Measurements from ENCODE around the gene LY86.

LY86 gene

GRCh38 chr6:6582131-6582530 lies 6.4 kb upstream of the LY86 start:
- Histone ChIP-seq H2AFZ (ENCODE audit: low read depth) (no peak overlapping the region), H3K9ac (no peak overlapping the region), H3K4me2 (no peak overlapping the region), H3K36me3 (ENCODE audit: insufficient read depth) (no peaks in the 10 kb centered on the region), H4K20me1 (ENCODE audit: insufficient read depth) (no peaks in the 10 kb centered on the region), H3K27me3 (ENCODE audit: insufficient read depth, low read depth) (no peaks in the 10 kb centered on the region), H3K4me1 (ENCODE audit: low read depth, poor library complexity, severe bottlenecking) (no peaks in the 10 kb centered on the region), H3K27ac (no peak overlapping the region), H3K4me3 (IDR thresholded peaks at IDR 0.05; ENCODE audit: insufficient read depth, low read depth, low read length) (no peak overlapping the region), H3K79me2 (ENCODE audit: insufficient read depth, low read depth) (no peaks in the 10 kb centered on the region)
- TF ChIP-seq CTCF (conservative IDR thresholded peaks at IDR 0.05; ENCODE audit: low read depth, low read length), result no peak

- Histone ChIP-seq H3K4me1 (ENCODE audit: low read depth, poor library complexity, severe bottlenecking) (no peaks in the 10 kb centered on the region), H4K20me1 (ENCODE audit: insufficient read depth) (no peaks in the 10 kb centered on the region), H3K9ac (no peak overlapping the region), H3K36me3 (ENCODE audit: insufficient read depth) (no peaks in the 10 kb centered on the region), H3K27me3 (ENCODE audit: insufficient read depth, low read depth) (no peaks in the 10 kb centered on the region), H3K4me2 (no peak overlapping the region), H3K79me2 (ENCODE audit: insufficient read depth, low read depth) (no peaks in the 10 kb centered on the region), H3K4me3 (IDR thresholded peaks at IDR 0.05; ENCODE audit: insufficient read depth, low read depth, low read length) (no peak overlapping the region), H3K27ac (no peak overlapping the region), H2AFZ (ENCODE audit: low read depth) (peak overlapping the region; percentile 45; the same call in 1 of the 2 replicates)
- no peak for TF ChIP-seq CTCF (conservative IDR thresholded peaks at IDR 0.05; ENCODE audit: low read depth, low read length)
Observed at GRCh38 chr6:6583836-6584235, 4.7 kb upstream of the LY86 start.

- H3K4me1 ChIP-seq (ENCODE audit: low read depth, poor library complexity, severe bottlenecking), result no peaks in the 10 kb centered on the region
- no peak overlapping the region for H3K4me3 ChIP-seq (IDR thresholded peaks at IDR 0.05; ENCODE audit: insufficient read depth, low read depth, low read length)
- H3K9ac ChIP-seq, result no peak overlapping the region
- no peaks in the 10 kb centered on the region for H4K20me1 ChIP-seq (ENCODE audit: insufficient read depth)
- 0 out of 2 replicates have a peak overlapping the region, but pooled peaks have one; percentile 45 for H2AFZ ChIP-seq (ENCODE audit: low read depth)
- no peaks in the 10 kb centered on the region for H3K27me3 ChIP-seq (ENCODE audit: insufficient read depth, low read depth)
- H3K79me2 ChIP-seq (ENCODE audit: insufficient read depth, low read depth), result no peaks in the 10 kb centered on the region
- H3K27ac ChIP-seq, result no peak overlapping the region
- H3K4me2 ChIP-seq, result no peak overlapping the region
- H3K36me3 ChIP-seq (ENCODE audit: insufficient read depth), result no peaks in the 10 kb centered on the region
- TF ChIP-seq CTCF (conservative IDR thresholded peaks at IDR 0.05; ENCODE audit: low read depth, low read length), result no peak
Observed at GRCh38 chr6:6584310-6585002, 4.1 kb upstream of the LY86 start.

- Histone ChIP-seq H4K20me1 (ENCODE audit: insufficient read depth) (no peaks in the 10 kb centered on the region), H3K36me3 (ENCODE audit: insufficient read depth) (no peaks in the 10 kb centered on the region), H2AFZ (ENCODE audit: low read depth) (no peak overlapping the region), H3K4me1 (ENCODE audit: low read depth, poor library complexity, severe bottlenecking) (no peaks in the 10 kb centered on the region), H3K79me2 (ENCODE audit: insufficient read depth, low read depth) (no peaks in the 10 kb centered on the region), H3K9ac (no peak overlapping the region), H3K27me3 (ENCODE audit: insufficient read depth, low read depth) (no peaks in the 10 kb centered on the region), H3K27ac (no peak overlapping the region), H3K4me2 (no peak overlapping the region), H3K4me3 (IDR thresholded peaks at IDR 0.05; ENCODE audit: insufficient read depth, low read depth, low read length) (no peak overlapping the region)
- TF ChIP-seq CTCF (conservative IDR thresholded peaks at IDR 0.05; ENCODE audit: low read depth, low read length), result no peak
Observed at GRCh38 chr6:6585003-6585311, 3.6 kb upstream of the LY86 start.

All from KMS-11 (cell line).